Endothelial cell of umbilical vein (primary cell): Measurements from ENCODE around the gene DNMT3B. TPM values are rescaled to one million over a fixed set of nuclear protein-coding genes. Genes with fewer than 3 reads are reported as not detected.

Experiments
- BruUV-seq: library from RNA; stranded (reverse); fragments of 400-500 nt; replicated peaks from 2 replicates; lab custom pipeline; 2021; lab: Mats Ljungman, UMichigan
- CTCF ChIA-PET: fragments of 300-600, 350-600 bp; sonication (Branson Sonifier 250); formaldehyde crosslinking; loops from one replicate; lab custom pipeline; 2021; ENCODE audit warnings: antibody characterized with exemption, inconsistent platforms; lab: Charles Lee
- POLR2A ChIA-PET: fragments of 300-600, 350-600 bp; sonication (Branson Sonifier 250); formaldehyde crosslinking; loops from one replicate; lab custom pipeline; 2021; ENCODE audit warnings: antibody characterized with exemption, inconsistent platforms; lab: Charles Lee
- DNase-seq: peaks from one replicate; pipeline ENCODE4 v3.0.0-alpha.2; 2011; ENCODE audit warnings: low read depth, low spot score
- FAIRE-seq: peaks from 2 replicates; lab custom pipeline; 2011; peaks lifted over from hg19 to GRCh38; lab: Jason Lieb, UNC
- H2AFZ ChIP-seq: 2 replicates; pipeline ENCODE4 v1.6.0; 2012; ENCODE audit warnings: low read depth, low read length, control low read depth, inconsistent platforms
- H3K27ac ChIP-seq: 2 replicates; pipeline ENCODE4 v1.5.1; 2011; ENCODE audit warnings: low read depth, mild to moderate bottlenecking, control low read depth, low read length, moderate library complexity; ENCODE audit not compliant: insufficient read depth
- H3K27me3 ChIP-seq, 2 experiments: 2 replicates each; pipeline versions ENCODE4 v1.6.0 to v1.6.1; 2011; ENCODE audit warnings: low read length in 2 of 2, mixed read lengths in 1 of 2; ENCODE audit not compliant: control insufficient read depth in 2 of 2, insufficient read depth in 2 of 2
- H3K36me3 ChIP-seq, 2 experiments: 2 replicates in 1 of 2; 3 replicates in 1 of 2; pipeline ENCODE4 v1.5.1; 2011; ENCODE audit warnings: low read length in 2 of 2, mild to moderate bottlenecking in 1 of 2, moderate library complexity in 1 of 2; ENCODE audit not compliant: control insufficient read depth in 2 of 2, insufficient read depth in 2 of 2; ENCODE audit errors: extremely low read depth in 1 of 2
- H3K4me1 ChIP-seq: 3 replicates; pipeline ENCODE4 v1.5.1; 2011; ENCODE audit warnings: mild to moderate bottlenecking, low read length; ENCODE audit not compliant: control insufficient read depth, insufficient read depth; ENCODE audit errors: extremely low read depth
- H3K4me2 ChIP-seq: 2 replicates; pipeline ENCODE4 v1.6.1; 2011; ENCODE audit warnings: low read length, control low read depth, mixed read lengths; ENCODE audit not compliant: insufficient read depth
- H3K4me3 ChIP-seq, 3 experiments: fragments of 200-600 bp in 1 of 3; sonication (generic), shearing (Covaris generic) in 1 of 3; replicated peaks in 1 of 3; 2 replicates each; pipeline ENCODE4 v1.5.1; 2011 to 2016; ENCODE audit warnings: control low read depth in 3 of 3, low read length in 3 of 3, mild to moderate bottlenecking in 2 of 3, inconsistent platforms in 1 of 3, low read depth in 1 of 3, moderate library complexity in 1 of 3; ENCODE audit not compliant: insufficient read depth in 1 of 3
- H3K79me2 ChIP-seq: 2 replicates; pipeline ENCODE4 v1.6.0; 2012; ENCODE audit warnings: low read length, inconsistent platforms; ENCODE audit not compliant: control insufficient read depth, insufficient read depth
- H3K9ac ChIP-seq: replicated peaks from 2 replicates; pipeline ENCODE3; 2011; ENCODE audit warnings: low read length, control low read depth; ENCODE audit not compliant: insufficient read depth; ENCODE audit errors: extremely low read depth
- H3K9me1 ChIP-seq: replicated peaks from 3 replicates; pipeline ENCODE4 v1.6.0; 2011; ENCODE audit warnings: mild to moderate bottlenecking, low read length; ENCODE audit not compliant: control insufficient read depth, insufficient read depth; ENCODE audit errors: extremely low read depth
- H3K9me3 ChIP-seq: replicated peaks from 2 replicates; pipeline ENCODE4 v1.5.1; 2012; ENCODE audit warnings: low read length, inconsistent platforms; ENCODE audit not compliant: control insufficient read depth, insufficient read depth
- H4K20me1 ChIP-seq: replicated peaks from 2 replicates; pipeline ENCODE3; 2011; ENCODE audit warnings: mild to moderate bottlenecking, low read length; ENCODE audit not compliant: control insufficient read depth, insufficient read depth; ENCODE audit errors: extremely low read depth
- CTCF ChIP-seq, 2 donors: IDR thresholded peaks; 1 replicate in 1 of 2; 2 replicates in 1 of 2; pipeline ENCODE4 v1.5.1; 2011; ENCODE audit warnings: low read length in 2 of 2, mild to moderate bottlenecking in 2 of 2, moderate library complexity in 2 of 2, control low read depth in 1 of 2, inconsistent platforms in 1 of 2, low read depth in 1 of 2; ENCODE audit not compliant: insufficient read depth in 1 of 2; ENCODE audit errors: extremely low read depth in 1 of 2
- EZH2 ChIP-seq: IDR thresholded peaks from 2 replicates; pipeline ENCODE4 v1.6.1; 2012; ENCODE audit warnings: borderline replicate concordance, low read depth, mild to moderate bottlenecking, moderate library complexity, low read length, inconsistent platforms; ENCODE audit not compliant: severe bottlenecking
- FOS ChIP-seq: IDR thresholded peaks from 2 replicates; pipeline ENCODE4 v1.6.1; 2011; ENCODE audit warnings: mild to moderate bottlenecking, low read length, moderate library complexity, borderline replicate concordance; ENCODE audit not compliant: insufficient read depth
- GATA2 ChIP-seq: IDR thresholded peaks from 2 replicates; pipeline ENCODE4 v1.7.0; 2011; ENCODE audit warnings: low read depth, mild to moderate bottlenecking, moderate library complexity, mixed read lengths, low read length; ENCODE audit not compliant: insufficient read length, insufficient read depth
- JUN ChIP-seq: IDR thresholded peaks from 2 replicates; pipeline ENCODE4 v1.6.1; 2011; ENCODE audit warnings: borderline replicate concordance, low read depth; ENCODE audit not compliant: insufficient read length, insufficient read depth
- MAX ChIP-seq: IDR thresholded peaks from 2 replicates; pipeline ENCODE4 v1.6.1; 2011; ENCODE audit not compliant: insufficient read depth, insufficient read length
- MYC ChIP-seq: IDR thresholded peaks from one replicate; pipeline ENCODE4 v1.6.1; 2011; ENCODE audit warnings: mild to moderate bottlenecking, low read depth, low read length
- POLR2A ChIP-seq: IDR thresholded peaks from 2 replicates; pipeline ENCODE4 v1.6.1; 2012; ENCODE audit warnings: low read depth, mild to moderate bottlenecking, control low read depth, low read length
- POLR2AphosphoS5 ChIP-seq: IDR thresholded peaks from 2 replicates; pipeline ENCODE4 v1.6.1; 2012; ENCODE audit warnings: low read depth, mild to moderate bottlenecking, control low read depth, low read length, moderate library complexity; ENCODE audit not compliant: insufficient read depth
- dilution Hi-C: fragments of 300-500 bp; cut with MboI; formaldehyde crosslinking; loops from one replicate; pipeline ENCODE4 v1.15.0; 2019; ENCODE audit warnings: low sequenced_read_pairs; ENCODE audit not compliant: extremely low pct_ligation_motif_present
- intact Hi-C: fragments of 100-400 bp; cut with micrococcal nuclease; formaldehyde crosslinking; loops from one replicate; pipeline ENCODE4 v1.10.0; 2022
- polyA plus RNA-seq, 4 experiments: library from polyadenylated mRNA; depleted of rRNA in 3 of 4; stranded (reverse) in 3 of 4; unstranded in 1 of 4; fragments of >200 nt; gene quantifications; 2 replicates each; pipeline versions ENCODE4 v1.2.1 to v1.2.3, GENCODE V29; 2011 to 2012; ENCODE audit warnings: missing spikeins in 1 of 4
- total RNA-seq: library from RNA; stranded (reverse); gene quantifications from 2 replicates; pipeline ENCODE4 v1.2.3, GENCODE V29; 2021

Gene DNMT3B
- total and polyA plus RNA-seq, 2 donors (not counting 3 experiments of a cell fraction or from before 2014, with no cell fraction given), result 3.6 to 6.8 TPM

- no peak overlapping the region for H3K4me3 ChIP-seq
- no TSS peak for BruUV-seq
- no peaks in the 10 kb centered on the region for H3K9me3 ChIP-seq
- no peak for TF ChIP-seq CTCF (IDR thresholded peaks at IDR 0.05; ENCODE audit: extremely low read depth in 1 of 2, insufficient read depth in 1 of 2, low read depth in 1 of 2, low read length in 2 of 2)
- no peak for TF ChIP-seq FOS
- TF ChIP-seq GATA2, result no peak
- TF ChIP-seq POLR2AphosphoS5, result no peak
- TF ChIP-seq MAX, result no peak
- no peak for TF ChIP-seq EZH2
- no peak for TF ChIP-seq MYC
- TF ChIP-seq JUN, result no peak
- TF ChIP-seq POLR2A, result no peak
- no peak overlapping the region for H3K9ac ChIP-seq
- H3K27me3 ChIP-seq, result no peaks in the 10 kb centered on the region
- CTCF ChIA-PET, result interaction anchor here (1.4 kb wide), 1 partner anchor 18 kb away, joined by 4 read pairs; no protein-coding TSS in a partner anchor
- H3K27ac ChIP-seq, result no peak overlapping the region
- no peak overlapping the region for H3K4me2 ChIP-seq
- intact Hi-C loops, result no loop called here
- no peak overlapping the region for H2AFZ ChIP-seq
- POLR2A ChIA-PET, result no interaction called here
- DNase-seq (no peak), FAIRE-seq (no peak)
- peaks cover 0 to 7% of the 10 kb centered on the region in 2 experiments for H3K36me3 ChIP-seq
- H3K79me2 ChIP-seq, result no peaks in the 10 kb centered on the region
- no peaks in the 10 kb centered on the region for H4K20me1 ChIP-seq
- H3K4me1 ChIP-seq, result no peaks in the 10 kb centered on the region
- H3K9me1 ChIP-seq, result no peaks in the 10 kb centered on the region
- dilution Hi-C loops, result no loop called here
These were observed 46.3 kb downstream of the DNMT3B start for GRCh38 chr20:32808438-32808837.
